ENCODE measurements around the gene MAPT. TPM values are rescaled to one million over a fixed set of nuclear protein-coding genes. Genes with fewer than 3 reads are reported as not detected.

Gene MAPT
- total RNA-seq, 1 donor from 2014 or later = 0.28 TPM

GRCh38 chr17:45975640-45976295 is 81.4 kb downstream of the MAPT start:
- no peaks in the 10 kb centered on the region for H3K4me1 Mint-ChIP-seq (ENCODE audit: unreplicated experiment)
- TF ChIP-seq CTCF (IDR thresholded peaks at IDR 0.05; ENCODE audit: unreplicated experiment) = no peak
- H3K27ac Mint-ChIP-seq (ENCODE audit: unreplicated experiment) = no peak overlapping the region
- peaks cover 4% of the 10 kb centered on the region for H3K27me3 Mint-ChIP-seq (ENCODE audit: unreplicated experiment)
- no peak for DNase-seq (ENCODE audit: low spot score)
- H3K9me3 Mint-ChIP-seq (ENCODE audit: unreplicated experiment) = no peaks in the 10 kb centered on the region
- no peaks in the 10 kb centered on the region for H3K36me3 Mint-ChIP-seq (ENCODE audit: low read depth, unreplicated experiment)
- H3K4me3 Mint-ChIP-seq (ENCODE audit: unreplicated experiment) = no peak overlapping the region

DNA sequence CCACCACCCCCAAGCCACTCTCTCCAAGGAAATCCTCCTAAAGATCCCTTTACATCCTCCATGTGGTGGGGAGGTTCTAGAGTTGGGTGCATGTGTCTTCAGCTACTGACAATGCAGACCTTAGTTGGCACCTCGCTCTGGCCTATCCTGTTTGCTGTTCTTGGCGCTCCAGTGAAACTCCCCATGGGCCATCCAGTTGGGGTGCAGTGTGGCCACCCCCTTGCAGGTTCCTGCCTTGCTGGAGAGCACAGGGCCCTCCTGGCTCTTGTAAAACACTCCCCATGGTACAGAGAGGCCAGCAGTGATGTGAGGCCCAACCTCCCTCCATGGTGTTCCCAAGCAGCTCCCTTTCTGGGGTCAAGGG is 82.0 kb downstream of the MAPT start:
- Mint-ChIP-seq H3K36me3 (ENCODE audit: low read depth, unreplicated experiment) (no peaks in the 10 kb centered on the region), H3K27me3 (ENCODE audit: unreplicated experiment) (peaks cover 4% of the 10 kb centered on the region), H3K4me3 (ENCODE audit: unreplicated experiment) (no peak overlapping the region), H3K4me1 (ENCODE audit: unreplicated experiment) (no peaks in the 10 kb centered on the region), H3K27ac (ENCODE audit: unreplicated experiment) (no peak overlapping the region), H3K9me3 (ENCODE audit: unreplicated experiment) (no peaks in the 10 kb centered on the region)
- TF ChIP-seq CTCF (IDR thresholded peaks at IDR 0.05; ENCODE audit: unreplicated experiment) = no peak
- no peak for DNase-seq (ENCODE audit: low spot score)

- Mint-ChIP-seq H3K4me3 (ENCODE audit: unreplicated experiment) (no peak overlapping the region), H3K36me3 (ENCODE audit: low read depth, unreplicated experiment) (no peaks in the 10 kb centered on the region), H3K9me3 (ENCODE audit: unreplicated experiment) (no peaks in the 10 kb centered on the region), H3K4me1 (ENCODE audit: unreplicated experiment) (no peaks in the 10 kb centered on the region), H3K27ac (ENCODE audit: unreplicated experiment) (no peak overlapping the region), H3K27me3 (ENCODE audit: unreplicated experiment) (peaks cover 4% of the 10 kb centered on the region)
- no peak for TF ChIP-seq CTCF (IDR thresholded peaks at IDR 0.05; ENCODE audit: unreplicated experiment)
- no peak for DNase-seq (ENCODE audit: low spot score)
Observed at GRCh38 chr17:45976755-45977505, 82.6 kb downstream of the MAPT start.

DNA sequence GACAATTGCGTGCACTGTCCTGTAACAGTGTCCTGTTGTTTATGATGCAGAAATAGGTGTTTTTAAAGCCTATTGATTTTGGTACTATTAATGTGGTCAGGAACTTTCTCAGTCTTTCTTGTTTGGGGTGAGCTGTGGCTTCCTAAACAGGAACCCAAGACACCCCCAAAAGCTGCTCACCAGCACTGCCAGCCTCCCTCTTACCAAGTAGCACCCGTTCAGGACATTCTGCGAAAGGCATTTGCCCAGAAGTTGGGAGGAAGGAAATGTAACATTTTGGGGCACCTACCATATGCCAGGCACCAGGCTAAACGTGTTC is 83.1 kb downstream of the MAPT start:
- H3K4me3 Mint-ChIP-seq (ENCODE audit: unreplicated experiment) = no peak overlapping the region
- H3K27ac Mint-ChIP-seq (ENCODE audit: unreplicated experiment) = no peak overlapping the region
- H3K4me1 Mint-ChIP-seq (ENCODE audit: unreplicated experiment) = no peaks in the 10 kb centered on the region
- no peak for TF ChIP-seq CTCF (IDR thresholded peaks at IDR 0.05; ENCODE audit: unreplicated experiment)
- no peaks in the 10 kb centered on the region for H3K36me3 Mint-ChIP-seq (ENCODE audit: low read depth, unreplicated experiment)
- H3K9me3 Mint-ChIP-seq (ENCODE audit: unreplicated experiment) = no peaks in the 10 kb centered on the region
- no peak for DNase-seq (ENCODE audit: low spot score)
- H3K27me3 Mint-ChIP-seq (ENCODE audit: unreplicated experiment) = peaks cover 2% of the 10 kb centered on the region

- H3K9me3 Mint-ChIP-seq (ENCODE audit: unreplicated experiment) = no peaks in the 10 kb centered on the region
- DNase-seq (ENCODE audit: low spot score) = no peak
- no peak overlapping the region for H3K27ac Mint-ChIP-seq (ENCODE audit: unreplicated experiment)
- H3K4me1 Mint-ChIP-seq (ENCODE audit: unreplicated experiment) = no peaks in the 10 kb centered on the region
- TF ChIP-seq CTCF (IDR thresholded peaks at IDR 0.05; ENCODE audit: unreplicated experiment) = no peak
- H3K27me3 Mint-ChIP-seq (ENCODE audit: unreplicated experiment) = peaks cover 2% of the 10 kb centered on the region
- H3K4me3 Mint-ChIP-seq (ENCODE audit: unreplicated experiment) = no peak overlapping the region
- H3K36me3 Mint-ChIP-seq (ENCODE audit: low read depth, unreplicated experiment) = no peaks in the 10 kb centered on the region
Observed at GRCh38 chr17:45977976-45978626, 83.7 kb downstream of the MAPT start.
